ENCODE measurements around the gene GLRX5.

Gene GLRX5

GRCh38 chr14:95529216-95529615 lies 5.6 kb upstream of the GLRX5 start:
- H3K27me3 ChIP-seq (replicated peaks; ENCODE audit: insufficient read depth, low read length), result no peaks in the 10 kb centered on the region
- no peak overlapping the region for H2AFZ ChIP-seq (ENCODE audit: low read length)
- no peak for TF ChIP-seq EZH2phosphoT487 (IDR thresholded peaks at IDR 0.05; ENCODE audit: low read length)
- H4K20me1 ChIP-seq (ENCODE audit: insufficient read depth, low read length), result no peaks in the 10 kb centered on the region
- H3F3A ChIP-seq (ENCODE audit: insufficient read depth, low read length), result no peaks in the 10 kb centered on the region
- H3K36me3 ChIP-seq (replicated peaks; ENCODE audit: insufficient read depth, low read length), result no peaks in the 10 kb centered on the region
- H3K4me3 ChIP-seq (ENCODE audit: low read length), result no peak overlapping the region
- no peaks in the 10 kb centered on the region for H3K9me3 ChIP-seq (replicated peaks; ENCODE audit: insufficient read depth, low read length)
- peaks cover 41% of the 10 kb centered on the region for H3K79me2 ChIP-seq (ENCODE audit: low read length)
- no peaks in the 10 kb centered on the region for H3K4me1 ChIP-seq (ENCODE audit: low read length)
- H3K4me2 ChIP-seq (ENCODE audit: low read depth, low read length), result no peak overlapping the region
- no peak overlapping the region for H3K9ac ChIP-seq (ENCODE audit: low read length)
- H3K27ac ChIP-seq (ENCODE audit: low read length), result no peak overlapping the region
- no peaks in the 10 kb centered on the region for H3K9me2 ChIP-seq (replicated peaks; ENCODE audit: insufficient read depth, low read length)
- no peak for DNase-seq

DNA sequence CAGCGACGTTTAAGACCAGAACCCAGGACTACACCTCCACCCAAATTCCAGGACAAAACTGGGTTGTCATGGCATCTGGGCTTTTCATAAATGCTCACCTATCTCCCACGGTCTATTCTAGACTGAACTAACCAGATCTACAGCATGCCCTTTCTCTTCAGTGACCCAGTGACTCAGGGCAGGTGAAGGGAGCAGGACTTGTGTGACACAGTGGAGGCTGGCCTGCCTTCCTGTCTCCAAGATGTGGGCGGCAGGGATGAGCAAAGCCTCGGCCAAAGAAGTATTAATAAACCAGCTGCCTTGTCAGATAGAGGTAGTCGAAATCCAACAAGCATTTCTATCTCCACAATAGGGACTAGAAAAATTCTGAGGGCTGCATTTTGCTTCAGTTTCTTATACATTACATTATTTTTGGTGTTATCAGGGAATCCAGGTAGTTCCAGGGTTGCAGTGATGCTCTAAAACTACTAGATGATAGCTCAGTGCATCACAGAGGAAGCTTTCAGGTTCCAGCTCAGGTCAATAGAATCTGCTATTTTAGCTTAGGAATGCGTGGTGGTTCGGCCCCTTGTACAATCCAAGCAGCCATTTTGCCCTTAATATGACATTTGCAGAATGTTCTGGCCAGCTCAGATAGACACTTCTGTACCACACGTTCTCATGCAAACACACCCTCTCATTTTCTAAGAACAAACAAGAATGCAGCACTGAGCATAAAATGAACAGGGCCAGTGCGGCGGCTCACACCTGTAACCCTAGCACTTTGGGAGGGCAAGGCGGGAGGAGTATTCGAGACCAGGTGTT lies 4.2 kb upstream of the GLRX5 start:
- no peaks in the 10 kb centered on the region for H3K9me3 ChIP-seq (replicated peaks; ENCODE audit: insufficient read depth, low read length)
- no peaks in the 10 kb centered on the region for H3K27me3 ChIP-seq (replicated peaks; ENCODE audit: insufficient read depth, low read length)
- no peak overlapping the region for H3K4me2 ChIP-seq (ENCODE audit: low read depth, low read length)
- no peak for DNase-seq
- H3K9ac ChIP-seq (ENCODE audit: low read length), result no peak overlapping the region
- H3K36me3 ChIP-seq (replicated peaks; ENCODE audit: insufficient read depth, low read length), result no peaks in the 10 kb centered on the region
- peaks cover 47% of the 10 kb centered on the region for H3K79me2 ChIP-seq (ENCODE audit: low read length)
- no peaks in the 10 kb centered on the region for H3K4me1 ChIP-seq (ENCODE audit: low read length)
- no peaks in the 10 kb centered on the region for H4K20me1 ChIP-seq (ENCODE audit: insufficient read depth, low read length)
- TF ChIP-seq EZH2 (optimal IDR thresholded peaks at IDR 0.05; ENCODE audit: low read depth, low read length), result no peak
- TF ChIP-seq CTCF (IDR thresholded peaks at IDR 0.05; ENCODE audit: low read length), result no peak
- TF ChIP-seq EZH2phosphoT487 (IDR thresholded peaks at IDR 0.05; ENCODE audit: low read length), result no peak
- no peak overlapping the region for H2AFZ ChIP-seq (ENCODE audit: low read length)
- H3K27ac ChIP-seq (ENCODE audit: low read length), result no peak overlapping the region
- H3F3A ChIP-seq (ENCODE audit: insufficient read depth, low read length), result no peaks in the 10 kb centered on the region
- no peak overlapping the region for H3K4me3 ChIP-seq (ENCODE audit: low read length)
- no peaks in the 10 kb centered on the region for H3K9me2 ChIP-seq (replicated peaks; ENCODE audit: insufficient read depth, low read length)

GRCh38 chr14:95531473-95531872 lies 3.4 kb upstream of the GLRX5 start:
- no peaks in the 10 kb centered on the region for H3K27me3 ChIP-seq (replicated peaks; ENCODE audit: insufficient read depth, low read length)
- no peaks in the 10 kb centered on the region for H4K20me1 ChIP-seq (ENCODE audit: insufficient read depth, low read length)
- TF ChIP-seq CTCF (IDR thresholded peaks at IDR 0.05; ENCODE audit: low read length), result no peak
- no peak for TF ChIP-seq EZH2phosphoT487 (IDR thresholded peaks at IDR 0.05; ENCODE audit: low read length)
- no peak for TF ChIP-seq EZH2 (optimal IDR thresholded peaks at IDR 0.05; ENCODE audit: low read depth, low read length)
- no peak overlapping the region for H2AFZ ChIP-seq (ENCODE audit: low read length)
- no peak overlapping the region for H3K4me3 ChIP-seq (ENCODE audit: low read length)
- no peak overlapping the region for H3K4me2 ChIP-seq (ENCODE audit: low read depth, low read length)
- no peaks in the 10 kb centered on the region for H3K9me2 ChIP-seq (replicated peaks; ENCODE audit: insufficient read depth, low read length)
- H3F3A ChIP-seq (ENCODE audit: insufficient read depth, low read length), result no peaks in the 10 kb centered on the region
- H3K36me3 ChIP-seq (replicated peaks; ENCODE audit: insufficient read depth, low read length), result no peaks in the 10 kb centered on the region
- H3K9ac ChIP-seq (ENCODE audit: low read length), result no peak overlapping the region
- 0 out of 2 replicates have a peak, but pooled peaks cover 3% of the 10 kb centered on the region for H3K4me1 ChIP-seq (ENCODE audit: low read length)
- H3K9me3 ChIP-seq (replicated peaks; ENCODE audit: insufficient read depth, low read length), result no peaks in the 10 kb centered on the region
- no peak for DNase-seq
- no peak overlapping the region for H3K27ac ChIP-seq (ENCODE audit: low read length)
- H3K79me2 ChIP-seq (ENCODE audit: low read length), result peaks cover 55% of the 10 kb centered on the region

DNA sequence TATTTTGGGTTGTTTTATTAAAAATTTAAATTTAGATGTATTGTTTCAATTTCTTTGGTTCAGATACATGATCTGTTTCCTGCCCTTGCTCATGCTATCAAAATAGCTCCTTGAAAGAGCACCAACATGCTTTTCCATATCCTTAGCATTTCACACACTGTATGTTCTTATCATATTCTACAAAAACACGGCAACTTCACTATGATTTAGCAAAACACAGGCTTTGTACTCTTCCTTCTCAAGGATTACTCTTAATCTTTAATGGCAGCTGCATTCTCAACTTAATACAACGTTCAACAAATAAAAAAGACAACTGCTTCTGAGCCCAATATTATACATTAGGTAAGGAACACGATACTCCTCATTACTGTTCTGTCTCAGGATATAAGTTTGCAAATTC lies 2.9 kb upstream of the GLRX5 start:
- DNase-seq, result no peak
- Histone ChIP-seq H3K79me2 (ENCODE audit: low read length) (peaks cover 60% of the 10 kb centered on the region), H3K27me3 (replicated peaks; ENCODE audit: insufficient read depth, low read length) (no peaks in the 10 kb centered on the region), H3F3A (ENCODE audit: insufficient read depth, low read length) (no peaks in the 10 kb centered on the region), H3K9me2 (replicated peaks; ENCODE audit: insufficient read depth, low read length) (no peaks in the 10 kb centered on the region), H3K4me2 (ENCODE audit: low read depth, low read length) (peak overlapping the region; percentile 44; the same call in 1 of the 2 replicates), H2AFZ (ENCODE audit: low read length) (no peak overlapping the region), H3K27ac (ENCODE audit: low read length) (no peak overlapping the region), H3K9me3 (replicated peaks; ENCODE audit: insufficient read depth, low read length) (no peaks in the 10 kb centered on the region), H3K36me3 (replicated peaks; ENCODE audit: insufficient read depth, low read length) (no peaks in the 10 kb centered on the region), H4K20me1 (ENCODE audit: insufficient read depth, low read length) (no peaks in the 10 kb centered on the region), H3K4me3 (ENCODE audit: low read length) (no peak overlapping the region), H3K9ac (ENCODE audit: low read length) (no peak overlapping the region), H3K4me1 (ENCODE audit: low read length) (0 out of 2 replicates have a peak, but pooled peaks cover 3% of the 10 kb centered on the region)
- TF ChIP-seq CTCF (IDR thresholded peaks at IDR 0.05; ENCODE audit: low read length) (no peak), EZH2 (optimal IDR thresholded peaks at IDR 0.05; ENCODE audit: low read depth, low read length) (no peak), EZH2phosphoT487 (IDR thresholded peaks at IDR 0.05; ENCODE audit: low read length) (no peak)

All from MM.1S (cell line).